Stomach (tissue), 9 donors: ENCODE data around the gene UBQLN4. TPM values are rescaled to one million over a fixed set of nuclear protein-coding genes. Genes with fewer than 3 reads are reported as not detected.
"Not testable (repeated sequence)": the region's sequence is repeated elsewhere in the genome, so short reads cannot be mapped to it uniquely, and the experiment has no call there.

ENCODE experiments used
- DNase-seq, 2 donors: peaks; one replicate each; pipeline versions ENCODE4 v3.0.0 to v3.0.0-alpha.2; 2013 to 2019
- H3K27ac ChIP-seq, 5 donors: fragments of 200-600 bp in 4 of 5; sonication (generic) in 4 of 5; one replicate each; pipeline ENCODE4 v1.5.1; 2013 to 2019; ENCODE audit warnings: mild to moderate bottlenecking in 1 of 5, moderate library complexity in 1 of 5
- H3K27me3 ChIP-seq, 3 donors: fragments of 200-600 bp; sonication (generic); one replicate each; pipeline ENCODE4 v1.5.1; 2017 to 2019; ENCODE audit warnings: mixed run types in 1 of 3
- H3K36me3 ChIP-seq, 4 donors: fragments of 200-600 bp; sonication (generic); 1 replicate in 3 of 4; 2 replicates in 1 of 4; pipeline ENCODE4 v1.5.1; 2016 to 2019
- H3K4me1 ChIP-seq, 4 donors: fragments of 200-600 bp; sonication (generic); one replicate each; pipeline ENCODE4 v1.5.1; 2016 to 2019
- H3K4me3 ChIP-seq, 4 donors: fragments of 200-600 bp; sonication (generic) in 3 of 4; one replicate each; pipeline ENCODE4 v1.5.1; 2016 to 2019; ENCODE audit warnings: mild to moderate bottlenecking in 1 of 4
- H3K9me3 ChIP-seq, 4 donors: fragments of 200-600 bp; sonication (generic); one replicate each; pipeline ENCODE4 v1.5.1; 2016 to 2019
- EP300 ChIP-seq: sonication (generic); formaldehyde crosslinking; IDR thresholded peaks from one replicate; pipeline ENCODE4 v1.6.1; 2017; ENCODE audit warnings: antibody characterized with exemption
- POLR2A ChIP-seq, 4 donors: fragments of 450-650 bp; IDR thresholded peaks; one replicate each; pipeline ENCODE4 v1.6.1; 2016; ENCODE audit warnings: antibody characterized with exemption in 4 of 4, control low read depth in 2 of 4, mild to moderate bottlenecking in 1 of 4, moderate library complexity in 1 of 4
- POLR2AphosphoS5 ChIP-seq, 3 donors: sonication (generic); formaldehyde crosslinking; IDR thresholded peaks; one replicate each; pipeline ENCODE4 v1.6.1; 2016; ENCODE audit warnings: antibody characterized with exemption in 3 of 3
- WGBS, 5 donors: extraction: QIAGEN DNeasy Blood & Tissue Kit in 3 of 5; methylation state at CpG; one replicate each; pipeline versions ENCODE4 v1.1.5 to v1.1.7; 2013 to 2018; 5-methylcytosine and 5-hydroxymethylcytosine counted together
- intact Hi-C: fragments of 100-400 bp; cut with DNase I; formaldehyde crosslinking; loops from one replicate; pipeline ENCODE4 v1.15.1; 2023; ENCODE audit warnings: low total_unique reads
- polyA plus RNA-seq, 3 donors: library from polyadenylated mRNA; stranded (reverse); fragments of 200-250 nt; gene quantifications; one replicate each; pipeline ENCODE4 v1.2.3, GENCODE V29; 2013
- total RNA-seq, 5 donors: library from RNA; depleted of rRNA; stranded (reverse); fragments of >200 nt; gene quantifications; one replicate each; pipeline versions ENCODE4 v1.1.0 to v1.2.3, GENCODE V29; 2014 to 2016
- TF ChIP-seq, protein P1 (sequence below), 7 experiments: fragments of 450-650 bp in 4 of 7; fragments of 200-600 bp in 3 of 7; sonication (generic) in 3 of 7; IDR thresholded peaks; one replicate each; pipeline ENCODE4 v1.5.1; 2016 to 2019; ENCODE audit warnings: antibody characterized with exemption in 7 of 7, control low read depth in 2 of 7, mild to moderate bottlenecking in 1 of 7
- donor health status: healthy with polysubstance abuse.
- donor health status: Bipolar disorder and iron deficiency.
- donor health status: healthy.

The UBQLN4 gene
- total and polyA plus RNA-seq, 8 donors: 6.4 to 41.1 (median 18.9) TPM

GRCh38 chr1:156073740-156074139 lies 20.1 kb upstream of the UBQLN4 start:
- H3K4me3 ChIP-seq: no peak overlapping the region
- H3K27ac ChIP-seq: no peak overlapping the region
- WGBS, 5 donors: 55 to 67% (median 59%) methylated on average over 5 of the region's 5 CpGs
- peaks cover 0 to 28% (median 9%) of the 10 kb centered on the region in 4 donors for H3K4me1 ChIP-seq
- intact Hi-C loops: no loop called here
- TF ChIP-seq POLR2A (IDR thresholded peaks at IDR 0.05) (no peak), EP300 (no peak)
- TF ChIP-seq, protein P1, sequence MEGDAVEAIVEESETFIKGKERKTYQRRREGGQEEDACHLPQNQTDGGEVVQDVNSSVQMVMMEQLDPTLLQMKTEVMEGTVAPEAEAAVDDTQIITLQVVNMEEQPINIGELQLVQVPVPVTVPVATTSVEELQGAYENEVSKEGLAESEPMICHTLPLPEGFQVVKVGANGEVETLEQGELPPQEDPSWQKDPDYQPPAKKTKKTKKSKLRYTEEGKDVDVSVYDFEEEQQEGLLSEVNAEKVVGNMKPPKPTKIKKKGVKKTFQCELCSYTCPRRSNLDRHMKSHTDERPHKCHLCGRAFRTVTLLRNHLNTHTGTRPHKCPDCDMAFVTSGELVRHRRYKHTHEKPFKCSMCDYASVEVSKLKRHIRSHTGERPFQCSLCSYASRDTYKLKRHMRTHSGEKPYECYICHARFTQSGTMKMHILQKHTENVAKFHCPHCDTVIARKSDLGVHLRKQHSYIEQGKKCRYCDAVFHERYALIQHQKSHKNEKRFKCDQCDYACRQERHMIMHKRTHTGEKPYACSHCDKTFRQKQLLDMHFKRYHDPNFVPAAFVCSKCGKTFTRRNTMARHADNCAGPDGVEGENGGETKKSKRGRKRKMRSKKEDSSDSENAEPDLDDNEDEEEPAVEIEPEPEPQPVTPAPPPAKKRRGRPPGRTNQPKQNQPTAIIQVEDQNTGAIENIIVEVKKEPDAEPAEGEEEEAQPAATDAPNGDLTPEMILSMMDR (IDR thresholded peaks at IDR 0.05): no peak
- H3K36me3 ChIP-seq: peaks cover 5 to 42% (median 27%) of the 10 kb centered on the region in 4 donors
- DNase-seq: no peak
- peaks cover 0 to 11% (median 0%) of the 10 kb centered on the region in 3 donors for H3K27me3 ChIP-seq
- no peaks in the 10 kb centered on the region for H3K9me3 ChIP-seq

DNA sequence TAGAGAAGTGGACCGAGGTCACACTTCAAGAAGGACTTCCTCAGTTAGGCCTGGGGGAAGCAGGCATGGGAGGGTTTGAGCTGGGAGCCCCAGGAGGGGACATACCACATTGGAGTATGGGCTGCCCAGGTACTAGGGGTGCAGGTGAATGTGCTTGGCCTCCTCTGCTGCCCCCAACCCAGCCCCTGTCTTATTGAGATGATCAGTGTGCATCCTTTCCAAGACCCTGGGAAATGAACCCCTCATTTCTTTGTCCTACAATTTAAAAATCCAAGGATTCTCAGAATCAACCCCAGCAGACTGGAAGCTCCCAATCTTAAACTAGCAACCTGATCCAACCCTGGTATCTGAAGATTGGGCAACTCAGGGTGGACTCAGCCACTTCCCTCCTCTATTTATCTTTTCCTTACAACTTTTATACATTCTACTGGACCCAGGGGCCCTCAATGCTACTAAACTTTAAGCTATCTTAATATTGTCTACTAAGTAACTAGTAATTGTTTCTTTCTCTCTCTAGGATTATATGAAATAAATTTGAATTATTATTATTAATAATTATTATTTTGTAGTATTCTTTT lies 19.6 kb upstream of the UBQLN4 start:
- no peaks in the 10 kb centered on the region for H3K9me3 ChIP-seq
- H3K27me3 ChIP-seq: peaks cover 0 to 11% (median 0%) of the 10 kb centered on the region in 3 donors
- H3K36me3 ChIP-seq: peaks cover 5 to 47% (median 30%) of the 10 kb centered on the region in 4 donors
- no peak for DNase-seq
- H3K4me3 ChIP-seq: no peak overlapping the region
- peaks cover 0 to 28% (median 9%) of the 10 kb centered on the region in 4 donors for H3K4me1 ChIP-seq
- TF ChIP-seq, protein P1 (IDR thresholded peaks at IDR 0.05): no peak
- no peak for TF ChIP-seq POLR2A (IDR thresholded peaks at IDR 0.05)
- no peak for TF ChIP-seq EP300
- no peak for TF ChIP-seq POLR2AphosphoS5 (IDR thresholded peaks at IDR 0.05)
- WGBS, 5 donors: 0 to 50% (median 22%) methylated on average over 1 of the region's 1 CpG
- no peak overlapping the region for H3K27ac ChIP-seq
- intact Hi-C loops: no loop called here

GRCh38 chr1:156072251-156072650 lies 18.7 kb upstream of the UBQLN4 start:
- Histone ChIP-seq H3K4me3 (no peak overlapping the region), H3K36me3 (peaks cover 5 to 56% (median 33%) of the 10 kb centered on the region in 4 donors), H3K27me3 (peaks cover 0 to 11% (median 0%) of the 10 kb centered on the region in 3 donors), H3K27ac (no peak overlapping the region), H3K9me3 (no peaks in the 10 kb centered on the region), H3K4me1 (peaks cover 0 to 28% (median 9%) of the 10 kb centered on the region in 4 donors)
- no peak for DNase-seq
- TF ChIP-seq EP300: no peak
- TF ChIP-seq, protein P1 (IDR thresholded peaks at IDR 0.05): no peak
- intact Hi-C loops: no loop called here
- 62 to 73% (median 65%) methylated on average over 6 of the region's 6 CpGs for WGBS, 5 donors

DNA sequence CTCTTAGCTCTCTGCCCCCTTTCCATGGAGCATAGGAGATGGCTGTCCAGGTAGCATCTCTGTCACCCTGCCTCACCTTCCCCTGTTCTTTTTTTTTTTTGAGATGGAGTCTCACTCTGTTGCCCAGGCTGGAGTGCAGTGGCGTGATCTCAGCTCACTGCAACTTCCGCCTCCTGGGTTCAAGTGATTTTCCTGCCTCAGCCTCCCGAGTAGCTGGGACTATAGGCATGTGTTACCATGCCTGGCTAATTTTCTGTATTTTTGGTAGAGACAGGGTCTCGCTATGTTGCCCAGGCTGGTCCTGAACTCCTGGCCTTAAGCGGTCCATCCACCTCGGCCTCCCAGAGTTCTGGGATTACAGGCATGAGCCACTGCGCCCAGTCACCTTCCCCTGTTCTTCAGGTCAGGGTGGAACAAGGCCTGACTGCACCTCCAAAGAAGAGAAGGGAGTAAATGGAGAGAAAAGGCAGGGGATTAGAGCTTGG lies 17.8 kb upstream of the UBQLN4 start:
- 83 to 92% (median 90%) methylated on average over 7 of the region's 7 CpGs for WGBS, 5 donors
- peaks cover 0 to 23% (median 7%) of the 10 kb centered on the region in 4 donors for H3K4me1 ChIP-seq
- H3K4me3 ChIP-seq, H3K27ac ChIP-seq, H3K27me3 ChIP-seq, DNase-seq, H3K9me3 ChIP-seq, intact Hi-C loops: not testable (repeated sequence)
- peaks cover 5 to 58% (median 37%) of the 10 kb centered on the region in 4 donors for H3K36me3 ChIP-seq

GRCh38 chr1:156070548-156070947 lies 16.9 kb upstream of the UBQLN4 start:
- Histone ChIP-seq H3K27me3 (peaks cover 0 to 7% (median 0%) of the 10 kb centered on the region in 3 donors), H3K36me3 (peaks cover 5 to 62% (median 37%) of the 10 kb centered on the region in 4 donors), H3K27ac (no peak overlapping the region), H3K9me3 (no peaks in the 10 kb centered on the region), H3K4me3 (no peak overlapping the region), H3K4me1 (peaks cover 0 to 23% (median 0%) of the 10 kb centered on the region in 4 donors)
- DNase-seq: no peak
- WGBS, 5 donors: 53 to 63% (median 58%) methylated on average over 4 of the region's 4 CpGs
- TF ChIP-seq POLR2A (IDR thresholded peaks at IDR 0.05): no peak
- TF ChIP-seq EP300: no peak
- TF ChIP-seq, protein P1 (IDR thresholded peaks at IDR 0.05): no peak
- no peak for TF ChIP-seq POLR2AphosphoS5 (IDR thresholded peaks at IDR 0.05)
- intact Hi-C loops: no loop called here
